H1 (cell line): ENCODE data around the gene ARL6IP4. TPM values are rescaled to one million over a fixed set of nuclear protein-coding genes. Genes with fewer than 3 reads are reported as not detected.

Experiments used
- CTCF ChIA-PET: fragments of 300-600 bp; sonication (Branson Sonifier 250); formaldehyde crosslinking; loops from one replicate; lab custom pipeline; 2021; ENCODE audit not compliant: partially characterized antibody; lab: Charles Lee
- POLR2A ChIA-PET: fragments of 300-600 bp; sonication (Branson Sonifier 250); formaldehyde crosslinking; loops from one replicate; lab custom pipeline; 2021; ENCODE audit warnings: inconsistent platforms; ENCODE audit not compliant: partially characterized antibody; lab: Charles Lee
- DNase-seq, 2 experiments: peaks; one replicate each; pipeline versions ENCODE4 v3.0.0 to v3.0.0-alpha.2; 2010 to 2022; ENCODE audit warnings: low spot score in 2 of 2, low read depth in 1 of 2, mixed read lengths in 1 of 2
- FAIRE-seq: peaks from 2 replicates; lab custom pipeline; 2011; peaks lifted over from hg19 to GRCh38; lab: Jason Lieb, UNC
- H2AFZ ChIP-seq: 2 replicates; pipeline ENCODE4 v1.8.1; 2012; ENCODE audit warnings: low read length, inconsistent platforms
- H2AK5ac ChIP-seq: 2 replicates; pipeline ENCODE4 v1.6.1; 2013; ENCODE audit warnings: low read depth, low read length
- H2BK120ac ChIP-seq: replicated peaks from 2 replicates; pipeline ENCODE3; 2013; ENCODE audit warnings: low read depth, low read length, inconsistent platforms
- H2BK12ac ChIP-seq: 2 replicates; pipeline ENCODE4 v1.6.1; 2013; ENCODE audit warnings: low read depth, low read length
- H2BK15ac ChIP-seq: 2 replicates; pipeline ENCODE4 v1.6.1; 2013; ENCODE audit warnings: low read length
- H2BK20ac ChIP-seq: 2 replicates; pipeline ENCODE4 v1.6.1; 2013; ENCODE audit warnings: low read length
- H2BK5ac ChIP-seq: 2 replicates; pipeline ENCODE4 v1.6.1; 2013; ENCODE audit warnings: low read depth, low read length
- H3K14ac ChIP-seq: 2 replicates; pipeline ENCODE4 v1.6.1; 2013; ENCODE audit warnings: inconsistent platforms; ENCODE audit not compliant: insufficient read length
- H3K18ac ChIP-seq: 2 replicates; pipeline ENCODE4 v1.6.1; 2013; ENCODE audit warnings: low read length; ENCODE audit errors: extremely low read depth
- H3K23ac ChIP-seq: 2 replicates; pipeline ENCODE4 v1.6.1; 2013; ENCODE audit warnings: inconsistent platforms; ENCODE audit not compliant: insufficient read length
- H3K23me2 ChIP-seq: 2 replicates; pipeline ENCODE4 v1.6.1; 2013; ENCODE audit warnings: low read depth, low read length
- H3K27ac ChIP-seq: 2 replicates; pipeline ENCODE4 v1.6.1; 2011; ENCODE audit warnings: low read depth, low read length, inconsistent platforms
- H3K27me3 ChIP-seq, 4 experiments: replicated peaks in 1 of 4; 1 replicate in 1 of 4; 2 replicates in 3 of 4; pipeline versions ENCODE4 v1.6.1 to v1.8.1; 2011 to 2013; ENCODE audit warnings: low read length in 3 of 4, mild to moderate bottlenecking in 3 of 4, inconsistent platforms in 2 of 4, mixed read lengths in 2 of 4, moderate library complexity in 1 of 4; ENCODE audit not compliant: control insufficient read depth in 3 of 4, insufficient read depth in 3 of 4; ENCODE audit errors: extremely low read depth in 1 of 4
- H3K36me3 ChIP-seq, 4 experiments: 2 replicates each; pipeline versions ENCODE4 v1.6.1 to v1.8.1; 2011 to 2013; ENCODE audit warnings: mild to moderate bottlenecking in 4 of 4, low read length in 3 of 4, moderate library complexity in 2 of 4, control low read depth in 1 of 4, inconsistent platforms in 1 of 4; ENCODE audit not compliant: insufficient read depth in 4 of 4, control insufficient read depth in 2 of 4
- H3K4ac ChIP-seq: replicated peaks from 2 replicates; pipeline ENCODE3; 2013; ENCODE audit warnings: low read length, low read depth, mixed read lengths, inconsistent platforms; ENCODE audit not compliant: insufficient read length
- H3K4me1 ChIP-seq, 4 experiments: replicated peaks in 1 of 4; 1 replicate in 1 of 4; 2 replicates in 3 of 4; pipeline versions ENCODE4 v1.6.1 to v1.8.1; 2011 to 2013; ENCODE audit warnings: low read length in 3 of 4, inconsistent platforms in 2 of 4, mixed read lengths in 1 of 4; ENCODE audit not compliant: insufficient read depth in 4 of 4, control insufficient read depth in 3 of 4
- H3K4me2 ChIP-seq, 2 experiments: 2 replicates each; pipeline versions ENCODE4 v1.6.1 to v1.8.1; 2011 to 2013; ENCODE audit warnings: low read depth in 2 of 2, low read length in 2 of 2, control low read depth in 1 of 2, inconsistent platforms in 1 of 2, mild to moderate bottlenecking in 1 of 2; ENCODE audit not compliant: insufficient read depth in 1 of 2
- H3K4me3 ChIP-seq, 4 experiments: fragments of 200-600, 300-600 bp in 1 of 4; sonication (generic), shearing (Covaris generic), sonication (Bioruptor Twin) in 1 of 4; 2 replicates each; pipeline versions ENCODE4 v1.5.1 to v1.8.1; 2011 to 2016; ENCODE audit warnings: low read length in 4 of 4, low read depth in 3 of 4, control low read depth in 2 of 4, inconsistent platforms in 2 of 4, mild to moderate bottlenecking in 2 of 4, mixed read lengths in 1 of 4, moderate library complexity in 1 of 4; ENCODE audit not compliant: insufficient read depth in 2 of 4; ENCODE audit errors: extremely low read depth in 1 of 4
- H3K56ac ChIP-seq: replicated peaks from 2 replicates; pipeline ENCODE3; 2013; ENCODE audit warnings: low read depth, mild to moderate bottlenecking, mixed read lengths, low read length, inconsistent platforms; ENCODE audit not compliant: insufficient read length
- H3K79me1 ChIP-seq: 2 replicates; pipeline ENCODE4 v1.6.1; 2013; ENCODE audit warnings: low read depth, low read length, control low read depth
- H3K79me2 ChIP-seq, 2 experiments: 2 replicates each; pipeline versions ENCODE4 v1.6.1 to v1.8.1; 2012 to 2013; ENCODE audit warnings: low read length in 2 of 2, mild to moderate bottlenecking in 2 of 2, inconsistent platforms in 1 of 2; ENCODE audit not compliant: insufficient read depth in 2 of 2, control insufficient read depth in 1 of 2
- H3K9ac ChIP-seq, 4 experiments: replicated peaks in 1 of 4; 1 replicate in 1 of 4; 2 replicates in 3 of 4; pipeline versions ENCODE4 v1.6.1 to v1.8.1; 2011 to 2013; ENCODE audit warnings: low read depth in 3 of 4, low read length in 3 of 4, control low read depth in 2 of 4, mild to moderate bottlenecking in 2 of 4, moderate library complexity in 2 of 4, inconsistent platforms in 1 of 4; ENCODE audit errors: extremely low read depth in 1 of 4
- H3K9me3 ChIP-seq, 2 experiments: 2 replicates each; pipeline versions ENCODE4 v1.6.1 to v1.8.1; 2012 to 2013; ENCODE audit warnings: mild to moderate bottlenecking in 2 of 2, moderate library complexity in 2 of 2, control low read depth in 1 of 2, inconsistent platforms in 1 of 2, low read depth in 1 of 2, low read length in 1 of 2, mixed read lengths in 1 of 2; ENCODE audit not compliant: insufficient read depth in 2 of 2
- H4K20me1 ChIP-seq, 2 experiments: replicated peaks in 1 of 2; 2 replicates each; pipeline versions ENCODE3 to v1.8.1; 2011 to 2013; ENCODE audit warnings: inconsistent platforms in 2 of 2, low read length in 2 of 2, mild to moderate bottlenecking in 1 of 2; ENCODE audit not compliant: insufficient read depth in 2 of 2, control insufficient read depth in 1 of 2
- H4K5ac ChIP-seq: 2 replicates; pipeline ENCODE4 v1.6.1; 2013; ENCODE audit warnings: low read length, low read depth, mixed read lengths, inconsistent platforms; ENCODE audit not compliant: insufficient read length
- H4K8ac ChIP-seq: 2 replicates; pipeline ENCODE4 v1.8.0; 2013; ENCODE audit warnings: mild to moderate bottlenecking, moderate library complexity, low read length, inconsistent platforms; ENCODE audit not compliant: insufficient read depth; ENCODE audit errors: extremely low read depth
- H4K91ac ChIP-seq: replicated peaks from 2 replicates; pipeline ENCODE3; 2013; ENCODE audit warnings: low read length, mixed read lengths, inconsistent platforms; ENCODE audit not compliant: insufficient read length
- ASH2L ChIP-seq: fragments of 200-600, 300-600 bp; sonication (generic); IDR thresholded peaks from one replicate; pipeline ENCODE4 v1.7.1; 2017; ENCODE audit warnings: low read length
- ATF3 ChIP-seq: IDR thresholded peaks from 2 replicates; pipeline ENCODE4 v1.6.1; 2011; ENCODE audit warnings: low read depth, mild to moderate bottlenecking, low read length; ENCODE audit not compliant: insufficient read depth
- BRCA1 ChIP-seq: IDR thresholded peaks from 2 replicates; pipeline ENCODE4 v1.6.1; 2012; ENCODE audit warnings: low read depth, low read length, improper control_type of control experiment
- CEBPB ChIP-seq: IDR thresholded peaks from 2 replicates; pipeline ENCODE4 v1.6.1; 2012; ENCODE audit warnings: low read depth, low read length
- CTCF ChIP-seq, 3 experiments: IDR thresholded peaks; 1 replicate in 2 of 3; 2 replicates in 1 of 3; pipeline versions ENCODE4 v1.5.1 to v1.6.1; 2011; ENCODE audit warnings: low read length in 3 of 3, mild to moderate bottlenecking in 3 of 3, inconsistent platforms in 2 of 3, low read depth in 1 of 3, moderate library complexity in 1 of 3; ENCODE audit not compliant: insufficient read depth in 1 of 3; ENCODE audit errors: control extremely low read depth in 1 of 3
- GTF2F1 ChIP-seq: IDR thresholded peaks from 2 replicates; pipeline ENCODE4 v1.6.1; 2012; ENCODE audit warnings: low read depth, low read length, improper control_type of control experiment, borderline replicate concordance
- HDAC6 ChIP-seq: IDR thresholded peaks from one replicate; pipeline ENCODE4 v1.7.1; 2012; ENCODE audit warnings: low read depth, mild to moderate bottlenecking, inconsistent platforms, low read length, moderate library complexity
- PHF8 ChIP-seq: fragments of 200-600 bp; sonication (generic); conservative IDR thresholded peaks from 2 replicates; pipeline ENCODE4 v1.7.1; 2012; ENCODE audit warnings: low read depth, mild to moderate bottlenecking, inconsistent platforms, low read length, moderate library complexity
- SIX5 ChIP-seq: IDR thresholded peaks from 2 replicates; pipeline ENCODE4 v1.6.1; 2011; ENCODE audit warnings: mild to moderate bottlenecking, low read depth, low read length
- SP2 ChIP-seq: IDR thresholded peaks from 2 replicates; pipeline ENCODE4 v1.6.1; 2012; ENCODE audit warnings: mild to moderate bottlenecking, low read length, inconsistent platforms
- TAF1 ChIP-seq: IDR thresholded peaks from 2 replicates; pipeline ENCODE4 v1.6.1; 2011; ENCODE audit warnings: mild to moderate bottlenecking, low read depth, low read length
- ZNF274 ChIP-seq: IDR thresholded peaks from 2 replicates; pipeline ENCODE4 v1.7.0; 2012; ENCODE audit warnings: low read length, borderline replicate concordance; ENCODE audit errors: extremely low read depth
- WGBS, 2 experiments: shearing (Covaris generic) in 1 of 2; methylation state at CpG; one replicate each; pipeline versions ENCODE4 v1.1.6 to v1.1.7; 2013 to 2015; ENCODE audit warnings: low lambda C conversion rate in 2 of 2, mixed read lengths in 2 of 2, inconsistent platforms in 1 of 2, low coverage in 1 of 2, missing lambda C conversion rate in 1 of 2; ENCODE audit not compliant: insufficient replicate concordance in 2 of 2, insufficient coverage in 1 of 2, insufficient read length in 1 of 2; ENCODE audit errors: extremely low coverage in 1 of 2, missing lambda C conversion rate in 1 of 2; 5-methylcytosine and 5-hydroxymethylcytosine counted together
- polyA plus RNA-seq, 7 experiments: library from polyadenylated mRNA; depleted of rRNA in 3 of 7; stranded (reverse) in 5 of 7; unstranded in 2 of 7; fragments of >200 nt in 5 of 7; fragments of 200-250 nt in 2 of 7; gene quantifications; 1 replicate in 5 of 7; 2 replicates in 1 of 7; 4 replicates in 1 of 7; pipeline versions ENCODE4 v1.2.1 to v1.2.3, GENCODE V29; 2011 to 2013; ENCODE audit warnings: missing spikeins in 2 of 7, mixed read lengths in 2 of 7
- total RNA-seq: library from RNA; stranded (reverse); fragmentation: NEBNext Ultra II Directional; extraction: Animal tissue kit (Norgen Biotek cat#: 25700); gene quantifications from 2 replicates; pipeline ENCODE4 v1.2.1, GENCODE V29; 2021

The ARL6IP4 gene
- total and polyA plus RNA-seq, 2 of the 8 experiments (the other 6 are each of a cell fraction or from before 2014, with no cell fraction given): 76.4 to 109 TPM

GRCh38 chr12:122949405-122949804 lies 31.1 kb upstream of the ARL6IP4 start:
- Histone ChIP-seq H3K9ac (no peak overlapping the region), H4K8ac (no peak overlapping the region), H4K20me1 (peaks cover 3 to 10% of the 10 kb centered on the region in 2 experiments), H4K91ac (no peak overlapping the region), H3K27me3 (no peaks in the 10 kb centered on the region), H3K23me2 (no peaks in the 10 kb centered on the region), H4K5ac (no peak overlapping the region), H2BK120ac (no peak overlapping the region), H3K4me3 (no peak overlapping the region), H2AFZ (no peak overlapping the region), H3K14ac (no peak overlapping the region), H3K36me3 (no peaks in the 10 kb centered on the region), H3K23ac (no peak overlapping the region), H3K27ac (no peak overlapping the region), H3K56ac (no peak overlapping the region), H3K9me3 (no peaks in the 10 kb centered on the region), H3K4me2 (no peak overlapping the region), H2BK5ac (no peak overlapping the region), H3K4me1 (no peaks in the 10 kb centered on the region), H3K18ac (no peak overlapping the region), H3K79me2 (no peaks in the 10 kb centered on the region), H3K79me1 (no peaks in the 10 kb centered on the region), H3K4ac (no peak overlapping the region), H2BK12ac (no peak overlapping the region), H2BK20ac (no peak overlapping the region), H2BK15ac (no peak overlapping the region), H2AK5ac (no peak overlapping the region)
- CTCF ChIA-PET: interaction anchor here (0.6 to 21.5 kb wide), 6 partner anchors 10 to 107 kb away, joined by 3 to 473 read pairs (median 4); no protein-coding TSS in a partner anchor
- WGBS, 2 experiments: 85% methylated on average over 8 of the region's 8 CpGs; no CpG with 5 or more reads in 1 of the 2 experiments
- no peak for DNase-seq
- POLR2A ChIA-PET: interaction anchor here (0.6 to 1.4 kb wide), 4 partner anchors 34 to 88 kb away, joined by 3 to 4 read pairs (median 4); no protein-coding TSS in a partner anchor
- no peak for FAIRE-seq
- TF ChIP-seq TAF1 (no peak), SIX5 (no peak), PHF8 (no peak), ZNF274 (no peak), BRCA1 (no peak), HDAC6 (no peak), CEBPB (no peak), GTF2F1 (no peak), CTCF (IDR thresholded peaks at IDR 0.05; ENCODE audit: control extremely low read depth in 1 of 3, insufficient read depth in 1 of 3, low read depth in 1 of 3, low read length in 3 of 3) (no peak), ATF3 (no peak), SP2 (no peak), ASH2L (no peak)
